ENCODE measurements around the gene SLC43A1.
A peak's percentile ranks its signal among the peaks of the same experiment; 100 is the strongest.
"Not testable (repeated sequence)": the region's sequence is repeated elsewhere in the genome, so short reads cannot be mapped to it uniquely, and the experiment has no call there.

SLC43A1 gene

DNA sequence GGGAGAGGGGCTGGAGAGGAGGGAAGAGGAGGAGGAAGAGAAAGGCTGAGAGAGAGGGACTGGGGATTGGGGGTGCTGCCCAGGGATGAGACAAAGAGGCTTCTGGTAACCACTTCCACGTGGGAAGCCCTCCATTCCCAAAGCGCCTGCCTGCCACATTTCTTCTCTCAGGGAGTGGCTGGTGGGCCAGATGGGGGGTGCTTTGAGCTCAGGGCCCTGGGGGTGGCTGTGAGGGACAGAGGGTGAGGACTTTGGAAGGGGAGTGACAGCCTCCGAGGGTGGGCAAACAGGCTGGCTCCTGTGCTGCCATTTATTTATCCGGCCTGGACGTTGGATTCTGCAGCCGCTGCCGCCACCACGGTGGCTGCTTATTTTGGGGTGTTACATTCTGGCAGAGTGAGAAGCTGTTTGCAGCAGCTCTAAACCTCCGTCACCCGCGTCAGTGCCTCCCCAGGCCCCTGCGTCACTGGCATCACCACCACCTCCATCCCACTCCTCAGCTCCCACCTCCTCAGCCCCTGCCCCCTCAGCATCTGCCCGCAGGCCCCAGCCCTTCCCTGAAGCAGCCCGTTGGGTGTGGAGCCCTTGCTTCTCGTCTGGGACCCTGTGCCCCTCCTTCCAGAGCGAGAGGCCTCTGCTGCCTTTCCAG, 53.5 kb downstream of the SLC43A1 start:
- no peak for DNase-seq (ENCODE audit: low read depth in 2 of 3, low spot score in 1 of 3)

DNA sequence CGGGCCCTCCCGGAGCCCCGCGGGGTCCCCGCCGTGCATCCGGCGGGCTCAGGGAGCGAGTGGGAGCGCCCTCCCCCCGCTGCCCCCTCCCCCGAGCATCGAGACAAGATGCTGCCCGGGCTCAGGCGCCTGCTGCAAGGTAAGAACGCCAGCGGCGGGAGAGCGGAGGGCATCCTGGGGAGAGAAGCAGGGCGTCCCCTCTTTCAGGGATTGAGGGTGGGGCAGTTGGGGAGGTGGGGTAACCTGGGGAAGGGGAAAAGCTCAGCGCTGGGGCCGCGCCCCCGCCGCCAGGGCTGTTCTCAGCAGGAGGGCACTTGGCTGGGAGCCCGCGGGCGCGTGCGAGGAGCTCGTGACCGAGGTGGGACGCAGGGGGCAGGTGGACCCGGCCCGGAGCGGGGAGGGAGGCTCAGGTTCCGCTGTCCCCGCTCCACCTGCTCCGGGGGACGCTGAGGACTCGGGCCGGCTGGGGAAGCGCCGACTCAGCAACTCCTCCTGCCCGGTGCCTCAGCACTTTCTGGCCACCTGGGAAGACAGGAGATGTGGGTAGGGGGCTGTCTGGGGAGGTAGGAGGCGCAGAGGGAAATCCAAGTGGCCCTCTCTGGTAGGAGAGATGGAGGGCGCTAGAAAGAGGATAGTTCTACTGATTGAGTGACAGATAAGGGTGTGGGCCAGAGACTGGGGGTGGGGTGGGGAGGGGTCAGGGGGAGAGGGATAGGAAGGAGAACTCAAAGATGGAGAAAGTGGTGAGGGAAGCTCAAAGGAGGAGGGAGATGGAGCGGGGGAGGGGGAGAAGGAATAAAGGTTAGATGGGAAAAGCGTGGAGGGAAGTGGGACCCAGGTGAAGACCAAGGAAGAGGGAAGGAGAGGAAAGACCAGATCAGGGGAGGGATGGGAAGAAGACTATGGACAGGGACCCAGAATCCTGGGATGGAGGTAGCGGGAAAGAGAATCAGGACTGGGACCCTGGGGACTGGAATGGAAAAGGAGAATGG, 54.4 kb downstream of the SLC43A1 start:
- no peak for DNase-seq (ENCODE audit: low read depth in 2 of 3, low spot score in 1 of 3)

DNA sequence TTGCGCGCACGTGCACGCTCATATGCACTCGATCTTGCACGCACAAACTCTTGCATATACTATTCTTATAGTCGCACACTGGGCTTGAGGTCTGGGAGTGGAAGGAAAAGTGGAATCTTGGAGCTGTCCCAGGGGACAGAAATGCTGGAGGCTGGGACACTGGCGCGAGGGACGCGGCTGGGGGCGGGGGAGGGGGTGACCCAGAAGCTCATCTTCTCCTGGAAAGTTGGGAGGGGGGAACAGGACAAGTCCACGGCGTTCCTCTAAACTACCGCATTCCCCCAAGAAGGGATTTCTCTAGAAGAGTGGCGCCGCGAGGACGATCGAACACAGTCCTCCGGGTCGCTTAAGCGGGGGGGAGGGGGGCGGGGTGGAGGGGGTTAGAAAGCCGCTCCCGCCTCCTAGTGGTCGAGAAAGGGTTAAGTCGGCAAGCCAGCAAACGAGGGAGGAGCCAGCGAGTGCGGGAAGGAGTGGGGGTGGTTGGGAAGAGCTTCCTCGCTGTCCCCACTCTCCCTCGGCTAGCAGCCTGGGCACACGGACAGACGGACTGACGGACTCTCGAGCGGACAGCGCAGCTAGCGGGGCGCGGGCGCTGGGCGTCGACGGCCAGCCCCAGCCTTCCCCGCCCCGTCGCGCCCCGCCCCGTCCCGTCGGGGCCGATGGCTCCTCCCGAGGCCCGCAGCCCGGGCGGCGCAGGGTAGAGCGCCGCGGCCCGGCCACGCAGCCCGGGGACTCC, 55.3 kb downstream of the SLC43A1 start, which contains the start of gene RTN4RL2:
RTN4RL2 (plus strand) TSS at position 507 of the 736 bp plus-strand sequence. CDS start 338 bp downstream, outside the sequence.
- peak in 1 of 3 donors; percentile 49 for DNase-seq (ENCODE audit: low read depth in 2 of 3, low spot score in 1 of 3)

DNA sequence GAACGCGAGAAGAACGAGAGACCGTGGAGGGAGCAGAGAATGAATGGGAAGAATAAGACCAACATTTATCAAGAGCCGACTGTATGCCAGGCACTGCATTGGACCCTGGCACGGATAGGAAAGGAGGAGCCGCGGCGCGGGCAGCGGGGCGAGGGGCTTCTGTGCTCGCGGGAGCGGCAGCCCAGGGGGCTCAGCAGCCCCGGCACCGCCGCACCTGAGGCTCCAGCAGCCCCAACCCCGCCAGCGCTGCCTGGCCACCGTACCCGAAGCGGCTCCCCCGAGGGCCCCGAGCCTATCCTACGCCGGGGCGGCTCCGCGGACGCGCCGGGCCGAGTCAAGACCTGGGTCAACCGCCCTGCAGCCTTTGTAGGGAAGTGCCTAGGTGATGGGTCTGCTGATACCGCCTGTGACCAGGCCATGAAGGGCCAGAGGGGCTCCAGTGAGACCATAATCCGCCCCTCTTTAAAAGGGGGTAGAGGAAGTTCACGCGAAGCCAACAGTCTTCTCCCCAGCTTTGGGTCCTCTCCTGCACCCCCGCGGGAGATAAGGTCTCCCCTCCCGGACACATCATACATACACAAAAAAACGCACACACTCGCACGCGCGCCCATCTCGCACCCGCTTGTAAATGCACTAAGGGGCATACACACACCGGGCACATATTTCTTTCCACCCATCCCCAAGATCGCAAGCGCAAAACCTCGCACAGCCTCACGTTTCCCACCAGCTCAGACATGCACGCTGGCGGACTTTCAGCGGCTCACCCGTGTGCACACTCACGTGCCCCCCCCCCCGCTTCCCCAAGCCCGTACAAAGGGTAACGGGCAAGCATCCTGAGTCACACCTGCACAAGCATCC, 56.1 kb downstream of the SLC43A1 start:
- no peak for DNase-seq (ENCODE audit: low read depth in 2 of 3, low spot score in 1 of 3)

DNA sequence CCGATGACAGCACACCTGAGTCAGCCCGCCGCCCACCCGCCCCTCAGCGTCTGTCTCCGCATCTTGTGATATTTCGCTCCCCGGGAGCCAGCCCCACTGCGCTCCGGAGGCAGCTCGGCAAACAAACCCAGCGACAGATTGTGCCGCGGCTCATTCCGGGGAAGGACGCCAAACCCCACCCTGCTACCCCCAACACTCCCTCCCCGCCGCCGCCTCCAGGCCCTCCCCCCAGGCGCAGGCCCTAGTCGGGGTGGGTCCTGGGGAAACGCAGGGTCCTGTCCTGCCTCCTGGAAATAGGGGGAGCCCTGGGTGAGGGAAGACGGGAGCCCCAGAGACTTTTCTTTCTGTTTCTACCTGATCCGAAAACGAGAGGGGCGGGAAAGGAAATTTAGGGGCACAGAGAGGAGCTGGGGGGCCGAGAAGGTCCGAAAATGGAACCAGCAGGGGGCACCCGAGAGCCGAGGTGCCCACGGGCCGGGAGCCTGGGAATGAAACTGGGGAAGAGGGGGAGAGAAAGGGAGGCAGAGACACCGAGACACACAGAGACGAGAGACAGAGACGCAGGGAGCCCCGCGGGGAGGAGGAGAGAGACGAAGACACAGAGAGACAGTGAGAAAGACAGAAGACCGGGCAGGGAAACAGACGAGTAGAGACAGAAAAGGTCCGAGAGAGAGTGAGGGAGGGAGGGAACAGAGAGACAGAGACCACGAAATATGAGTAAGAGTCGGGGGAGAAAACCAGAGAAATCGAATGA, 56.9 kb downstream of the SLC43A1 start:
- peak in 1 of 3 donors; percentile 38 for DNase-seq (ENCODE audit: low read depth in 2 of 3, low spot score in 1 of 3)

DNA sequence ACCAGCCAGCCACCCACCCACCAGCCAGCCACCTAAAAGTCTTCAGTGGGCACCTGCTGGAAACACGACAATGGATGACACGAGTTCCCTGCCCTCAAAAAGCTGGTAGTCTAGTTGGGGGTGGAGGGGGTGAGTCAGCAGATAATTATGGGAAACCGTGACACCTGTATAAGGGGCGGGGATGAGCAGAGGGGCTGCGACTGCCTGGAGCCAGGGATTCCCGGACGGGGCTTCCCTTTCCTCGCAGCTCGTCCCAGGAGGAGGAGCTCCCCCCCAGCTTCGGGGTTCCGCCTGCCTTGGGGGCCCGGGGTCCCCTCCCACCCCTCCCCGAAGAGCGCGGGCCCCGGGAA, 57.5 kb downstream of the SLC43A1 start:
- no peak for DNase-seq (ENCODE audit: low read depth in 2 of 3, low spot score in 1 of 3)

DNA sequence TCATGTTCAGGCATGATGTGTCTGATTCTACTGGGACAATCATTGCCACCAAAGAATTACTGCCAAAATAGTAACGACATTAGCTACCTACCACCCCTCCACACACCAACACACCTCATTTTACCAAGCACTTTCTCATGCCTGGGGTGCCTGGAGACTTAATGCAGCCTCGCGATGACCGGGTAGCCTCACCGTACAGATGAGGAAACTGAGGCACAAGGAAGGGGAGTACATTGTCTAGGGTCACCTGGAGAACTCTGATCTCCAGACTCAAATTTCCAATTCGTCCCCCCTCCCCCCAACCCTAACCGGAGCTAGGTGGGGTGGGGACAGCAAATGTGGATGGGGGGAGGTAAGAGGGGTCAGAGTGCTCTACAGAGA, 57.9 kb downstream of the SLC43A1 start:
- DNase-seq (ENCODE audit: low read depth in 2 of 3, low spot score in 1 of 3) = no peak

DNA sequence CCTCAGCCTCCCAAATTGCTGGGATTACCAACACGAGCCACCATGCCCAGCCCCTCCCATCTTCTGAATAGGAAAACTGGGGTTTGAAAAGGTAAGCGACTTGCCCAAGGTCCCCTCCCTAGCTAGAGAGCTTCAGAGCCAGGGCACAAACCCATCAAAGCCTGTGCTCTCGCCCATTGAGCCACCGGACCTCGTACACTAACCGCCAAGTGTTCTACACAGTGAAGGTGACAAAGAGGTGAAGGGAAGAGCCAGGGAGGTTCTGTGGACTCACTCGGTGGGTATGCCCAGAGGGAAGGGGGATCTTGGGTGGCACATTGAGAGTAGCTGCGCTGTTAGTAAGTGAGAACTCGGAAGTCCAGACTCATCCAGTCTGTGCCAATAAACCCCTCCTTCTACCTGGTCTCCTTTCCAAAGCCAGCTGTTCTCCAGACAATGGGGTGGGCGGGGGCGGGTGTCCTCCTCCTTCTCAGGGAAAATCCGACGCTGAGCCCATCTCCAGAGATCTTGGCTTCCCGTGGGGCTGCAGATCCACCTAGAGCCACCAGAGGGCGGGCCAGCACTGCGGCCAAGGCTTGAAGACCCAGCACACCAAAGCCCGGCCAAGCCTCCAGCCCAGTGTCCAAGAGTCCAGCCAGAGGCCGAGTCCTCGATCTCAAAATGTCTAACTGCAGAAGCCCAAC, 58.4 kb downstream of the SLC43A1 start:
- peak; percentile 57 to 81 (median 66) for DNase-seq (ENCODE audit: low read depth in 2 of 3, low spot score in 1 of 3)

DNA sequence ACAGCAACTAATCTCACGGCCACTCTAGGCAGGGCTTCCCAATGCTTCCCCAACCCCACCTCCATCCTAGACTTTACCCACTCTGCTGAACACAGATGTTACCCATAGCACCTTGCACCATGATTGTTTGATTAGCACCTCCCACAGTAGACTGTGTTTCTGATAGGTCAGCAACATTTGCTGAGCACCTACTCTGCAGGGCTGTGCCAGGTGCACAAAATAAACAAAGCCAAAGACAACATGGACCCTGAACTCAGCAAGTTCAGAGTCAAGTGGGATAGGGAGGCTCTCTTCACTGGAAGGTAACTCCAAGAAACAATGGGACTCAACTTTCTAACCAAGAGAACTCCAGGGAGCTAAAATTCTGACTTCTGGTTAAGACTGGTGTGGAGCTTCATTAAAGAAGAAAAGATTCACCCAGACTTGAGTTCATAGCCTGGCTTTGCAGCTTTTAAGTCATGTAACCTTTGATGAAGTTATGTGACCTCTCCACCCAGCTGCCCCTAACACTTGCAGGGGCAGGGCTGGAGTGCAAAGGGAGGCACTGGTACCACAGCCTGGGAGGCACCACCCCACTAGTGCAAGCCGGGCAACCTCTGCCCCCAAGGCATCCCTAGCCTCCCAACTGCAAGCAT, 61.8 kb downstream of the SLC43A1 start:
- DNase-seq (ENCODE audit: low read depth in 2 of 3, low spot score in 1 of 3) = no peak

DNA sequence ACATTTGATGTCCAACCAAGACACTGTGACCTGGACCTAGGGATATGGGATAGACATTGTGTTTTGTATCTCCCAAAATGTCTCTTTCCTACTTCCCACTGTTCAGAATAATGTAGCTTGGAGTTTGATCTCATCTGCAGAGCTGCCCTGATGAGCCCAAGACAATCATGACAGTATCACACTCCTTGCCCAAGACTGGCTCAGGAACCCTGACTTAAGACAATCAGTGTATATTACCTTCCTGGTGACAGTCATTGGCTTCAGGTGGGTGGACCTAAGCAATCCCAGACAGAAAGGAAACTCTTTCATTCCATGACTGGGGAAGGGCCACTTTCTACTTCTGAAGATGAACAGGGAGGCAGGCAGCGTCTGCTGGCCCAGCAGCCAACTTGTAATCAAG, 69.4 kb downstream of the SLC43A1 start:
- DNase-seq (ENCODE audit: low read depth in 2 of 3, low spot score in 1 of 3) = no peak

DNA sequence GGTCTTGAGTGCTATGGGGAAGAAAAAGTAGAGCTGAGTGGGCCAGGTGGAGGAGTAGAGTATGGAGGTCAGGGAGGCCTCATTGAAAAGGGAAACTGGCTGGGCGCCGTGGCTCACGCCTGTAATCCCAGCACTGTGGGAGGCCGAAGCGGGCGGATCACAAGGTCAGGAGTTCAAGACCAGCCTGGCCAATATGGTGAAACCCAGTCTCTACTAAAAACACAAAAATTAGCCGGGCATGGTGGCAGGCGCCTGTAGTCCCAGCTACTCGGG, 70.4 kb downstream of the SLC43A1 start:
- not testable (repeated sequence) for DNase-seq (ENCODE audit: low read depth in 2 of 3, low spot score in 1 of 3)

DNA sequence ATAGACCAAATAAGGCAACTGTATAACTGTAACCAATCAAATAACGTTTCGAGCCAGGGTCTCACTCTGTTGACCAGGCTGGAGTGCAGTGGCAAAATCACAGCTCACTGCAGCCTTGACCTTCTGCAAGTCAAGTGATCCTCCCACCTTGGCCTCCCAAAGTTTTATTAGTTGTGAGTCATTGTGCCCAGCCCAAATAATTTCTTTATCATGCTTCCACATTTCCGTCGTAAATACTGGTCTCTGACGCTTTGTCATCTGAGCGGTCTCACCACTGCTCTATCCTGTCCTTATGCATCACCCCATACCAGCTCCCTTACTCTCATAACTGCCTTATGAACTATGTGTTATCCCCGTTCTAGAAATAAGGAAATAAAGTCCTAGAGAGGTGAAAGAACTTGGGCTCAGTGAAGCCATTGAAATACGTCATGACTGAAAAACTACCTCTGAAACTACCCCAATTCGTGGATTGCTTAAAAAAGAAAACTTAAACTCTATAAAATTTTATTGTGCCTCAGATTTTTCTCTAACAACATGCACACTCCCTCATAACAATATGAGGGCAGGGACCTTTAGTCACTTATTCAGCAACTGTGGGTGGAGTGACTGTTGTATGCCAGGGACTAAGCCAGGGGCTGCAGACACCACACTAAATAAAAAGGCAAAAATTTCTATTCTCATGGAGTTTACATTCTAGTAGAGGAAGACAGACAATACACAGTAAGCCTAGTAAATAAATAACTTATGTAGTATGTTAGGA, 71.0 kb downstream of the SLC43A1 start:
- no peak for DNase-seq (ENCODE audit: low read depth in 2 of 3, low spot score in 1 of 3)

DNA sequence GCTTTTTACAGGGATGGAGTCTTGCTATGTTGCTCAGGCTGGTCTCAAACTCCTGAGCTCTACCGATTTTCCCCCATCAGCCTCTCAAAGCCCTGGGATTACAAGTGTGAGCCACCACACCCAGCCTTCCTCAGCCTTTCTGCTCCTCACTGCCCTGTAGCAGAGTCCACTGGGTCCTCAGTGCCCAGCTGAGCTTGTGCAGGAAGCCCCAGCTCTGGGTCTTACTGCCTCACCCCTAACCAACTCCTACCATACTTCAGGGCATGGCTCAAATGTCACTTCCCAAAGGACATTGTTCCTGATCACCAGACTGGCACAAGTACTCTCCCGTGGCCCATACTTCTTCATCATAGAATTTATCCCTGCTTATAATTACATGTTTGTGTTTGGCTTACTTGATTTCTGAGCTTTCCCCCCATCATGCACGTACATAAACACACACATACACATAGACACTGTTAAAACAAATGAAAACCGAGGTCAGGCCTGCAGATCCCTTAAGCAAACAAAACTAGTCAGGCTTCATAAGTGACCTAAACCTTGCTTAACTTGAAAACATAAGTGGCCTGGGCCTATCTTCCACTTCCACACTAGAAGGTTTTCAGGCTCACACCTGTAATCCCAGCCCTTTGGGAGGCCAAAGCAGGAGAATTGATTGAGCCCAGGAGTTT, 74.6 kb downstream of the SLC43A1 start:
- DNase-seq (ENCODE audit: low read depth in 2 of 3, low spot score in 1 of 3) = no peak

DNA sequence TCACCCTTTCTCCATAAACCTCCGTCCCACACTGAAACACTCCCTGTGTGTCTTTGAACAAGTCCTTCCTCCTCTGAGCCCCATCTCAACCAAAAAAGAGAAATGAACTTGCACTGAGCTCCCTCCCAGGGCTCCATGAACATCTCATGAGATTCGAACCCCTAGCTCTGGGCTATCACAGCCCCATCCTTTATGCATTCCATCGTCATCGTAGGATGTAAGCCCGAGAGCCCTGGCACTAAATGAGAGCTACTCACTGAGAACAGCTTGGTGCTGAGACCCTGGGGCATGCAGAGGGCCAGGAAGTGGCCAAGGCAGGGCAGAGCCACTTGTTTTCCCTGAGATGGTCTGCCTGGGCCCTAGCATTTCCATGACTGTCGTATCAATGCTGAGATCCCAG, 75.7 kb downstream of the SLC43A1 start:
- DNase-seq (ENCODE audit: low read depth in 2 of 3, low spot score in 1 of 3) = no peak

DNA sequence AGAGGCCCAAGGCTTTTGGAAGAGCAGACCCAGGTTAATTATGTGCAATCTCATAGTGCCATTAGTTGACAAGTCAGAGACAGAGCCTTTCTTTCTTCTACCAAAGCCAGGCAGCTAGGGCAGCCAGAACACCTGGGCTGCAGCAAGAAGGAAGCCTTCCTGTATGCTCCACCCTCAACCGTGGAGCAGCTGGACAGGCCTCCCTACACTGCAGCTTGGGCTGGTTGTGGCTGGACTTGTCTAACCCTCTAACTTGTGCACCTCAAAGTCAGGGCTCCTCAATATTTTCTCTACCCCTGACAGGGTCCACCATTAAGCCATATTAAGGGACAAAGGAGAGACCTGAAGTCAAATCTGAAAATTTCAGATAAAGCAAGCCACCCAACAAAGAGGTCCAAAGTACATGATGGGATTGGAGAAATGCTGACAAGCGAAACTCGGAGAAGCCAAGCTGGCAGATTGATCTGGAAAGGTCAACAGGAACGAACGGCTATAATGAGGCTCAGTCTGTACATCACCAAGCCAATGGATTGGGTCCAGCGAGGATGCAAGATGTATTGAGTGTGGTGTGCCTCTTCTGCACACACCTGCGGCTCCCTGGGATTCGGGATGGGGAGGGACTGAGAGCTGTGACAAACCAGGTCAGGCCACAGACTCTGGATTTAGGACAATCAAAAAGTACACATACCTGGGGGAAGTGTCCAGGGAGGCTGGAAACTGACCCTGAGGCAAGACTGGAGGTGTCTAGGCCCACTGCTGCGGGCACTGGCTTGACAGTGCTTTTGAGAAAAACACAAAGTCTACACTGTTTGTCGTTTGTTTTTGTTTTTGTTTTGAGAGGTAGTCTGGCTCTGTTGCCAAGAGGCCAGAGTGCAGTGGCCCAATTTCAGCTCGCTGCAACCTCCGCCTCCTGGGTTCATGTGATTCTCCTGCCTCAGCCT, 76.9 kb downstream of the SLC43A1 start:
- DNase-seq (ENCODE audit: low read depth in 2 of 3, low spot score in 1 of 3) = no peak

DNA sequence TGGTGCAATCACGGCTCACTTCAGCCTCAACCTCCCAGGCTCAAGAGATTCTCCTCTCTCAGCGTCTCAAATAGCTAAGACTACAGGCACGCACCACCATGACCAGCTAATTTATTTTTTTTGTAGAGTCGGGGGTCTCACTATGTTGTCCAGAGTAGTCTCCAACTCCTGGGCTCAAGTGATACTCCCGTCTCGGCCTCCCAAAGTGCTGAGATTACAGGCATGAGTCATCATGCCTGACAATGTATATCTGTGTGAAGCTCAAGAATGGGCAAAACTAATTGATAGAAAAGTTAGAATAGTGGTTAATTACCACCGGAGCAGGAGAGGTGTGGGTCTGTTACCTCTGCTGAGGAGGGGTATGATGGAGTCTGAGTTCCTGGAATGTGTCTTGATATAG, 79.5 kb downstream of the SLC43A1 start:
- no peak for DNase-seq (ENCODE audit: low read depth in 2 of 3, low spot score in 1 of 3)
